Loucy (cell line): ENCODE results near the gene CATSPERD.

Source experiments
- H2AFZ ChIP-seq: fragments of 200-600 bp; sonication (generic); 2 replicates; pipeline ENCODE4 v1.6.0; 2016; ENCODE audit warnings: antibody characterized with exemption, mild to moderate bottlenecking, low read length, moderate library complexity
- H3F3A ChIP-seq: fragments of 200-600 bp; 2 replicates; pipeline ENCODE4 v1.6.0; 2016; ENCODE audit warnings: antibody characterized with exemption, low read depth, mild to moderate bottlenecking
- H3K27me3 ChIP-seq: fragments of 200-600 bp; sonication (generic); 2 replicates; pipeline ENCODE4 v1.6.1; 2014; ENCODE audit warnings: low read length, mild to moderate bottlenecking; ENCODE audit not compliant: insufficient read depth, poor library complexity, severe bottlenecking
- H3K36me3 ChIP-seq: fragments of 200-600 bp; sonication (generic); 2 replicates; pipeline ENCODE4 v1.6.1; 2016; ENCODE audit warnings: low read length; ENCODE audit not compliant: insufficient read depth
- H3K4me1 ChIP-seq: fragments of 200-600 bp; sonication (generic); 2 replicates; pipeline ENCODE4 v1.5.1; 2014; ENCODE audit warnings: low read length, mild to moderate bottlenecking; ENCODE audit not compliant: insufficient read depth, poor library complexity, severe bottlenecking
- H3K4me2 ChIP-seq: fragments of 200-600 bp; sonication (generic); 2 replicates; pipeline ENCODE4 v1.6.0; 2014; ENCODE audit warnings: antibody characterized with exemption, low read length, low read depth, mild to moderate bottlenecking; ENCODE audit not compliant: poor library complexity, severe bottlenecking
- H3K4me3 ChIP-seq: fragments of 200-600 bp; sonication (generic); 2 replicates; pipeline ENCODE4 v1.5.1; 2014; ENCODE audit warnings: low read length, mild to moderate bottlenecking, mixed read lengths; ENCODE audit not compliant: poor library complexity, severe bottlenecking
- H3K79me2 ChIP-seq: fragments of 200-600 bp; sonication (generic); 2 replicates; pipeline ENCODE4 v1.6.1; 2014; ENCODE audit warnings: low read length; ENCODE audit not compliant: insufficient read depth
- H3K9ac ChIP-seq: fragments of 200-600 bp; sonication (generic); 2 replicates; pipeline ENCODE4 v1.6.0; 2014; ENCODE audit warnings: mild to moderate bottlenecking, low read depth, low read length, moderate library complexity; ENCODE audit not compliant: poor library complexity, severe bottlenecking
- H3K9me2 ChIP-seq: fragments of 200-600 bp; sonication (generic); replicated peaks from 2 replicates; pipeline ENCODE4 v1.6.1; 2016; ENCODE audit warnings: low read depth, low read length, mixed read lengths
- H3K9me3 ChIP-seq: fragments of 200-600 bp; sonication (generic); 2 replicates; pipeline ENCODE4 v1.6.1; 2014; ENCODE audit warnings: mild to moderate bottlenecking, antibody characterized with exemption, low read length, low read depth; ENCODE audit not compliant: insufficient read depth
- H4K20me1 ChIP-seq: fragments of 200-600 bp; sonication (generic); 2 replicates; pipeline ENCODE4 v1.6.0; 2014; ENCODE audit warnings: antibody characterized with exemption, low read length, mild to moderate bottlenecking; ENCODE audit not compliant: insufficient read depth, poor library complexity, severe bottlenecking
- CTCF ChIP-seq: fragments of 200-600 bp; sonication (generic); conservative IDR thresholded peaks from 2 replicates; pipeline ENCODE4 v1.5.1; 2014; ENCODE audit warnings: mild to moderate bottlenecking, antibody characterized with exemption, low read length
- EZH2phosphoT487 ChIP-seq: fragments of 200-600 bp; IDR thresholded peaks from 2 replicates; pipeline ENCODE4 v1.6.1; 2018; ENCODE audit warnings: antibody characterized with exemption, mild to moderate bottlenecking, moderate library complexity, borderline replicate concordance

The CATSPERD gene

GRCh38 chr19:5806905-5807304 lies 86.5 kb downstream of the CATSPERD start:
- TF ChIP-seq EZH2phosphoT487 (no peak), CTCF (no peak)

GRCh38 chr19:5808120-5808816 lies 87.8 kb downstream of the CATSPERD start:
- Histone ChIP-seq H3F3A (no peaks in the 10 kb centered on the region), H3K9ac (no peak overlapping the region), H3K9me3 (no peaks in the 10 kb centered on the region), H3K4me1 (peaks cover 5% of the 10 kb centered on the region), H3K4me2 (no peak overlapping the region), H3K36me3 (no peaks in the 10 kb centered on the region), H3K4me3 (no peak overlapping the region), H3K9me2 (no peaks in the 10 kb centered on the region), H2AFZ (no peak overlapping the region), H3K27me3 (no peaks in the 10 kb centered on the region), H3K79me2 (no peaks in the 10 kb centered on the region), H4K20me1 (no peaks in the 10 kb centered on the region)
- no peak for TF ChIP-seq EZH2phosphoT487
- no peak for TF ChIP-seq CTCF

More at GRCh38 chr19:5806905-5807304, 86.5 kb downstream of the CATSPERD start:
- Histone ChIP-seq H3K9me2 (no peaks in the 10 kb centered on the region), H3K4me2 (no peak overlapping the region), H3F3A (no peaks in the 10 kb centered on the region), H3K4me3 (no peak overlapping the region), H3K4me1 (peaks cover 5% of the 10 kb centered on the region), H4K20me1 (no peaks in the 10 kb centered on the region), H3K27me3 (no peaks in the 10 kb centered on the region), H3K9me3 (no peaks in the 10 kb centered on the region), H3K79me2 (no peaks in the 10 kb centered on the region), H2AFZ (no peak overlapping the region), H3K9ac (no peak overlapping the region), H3K36me3 (no peaks in the 10 kb centered on the region)

GRCh38 chr19:5809053-5809452 lies 88.6 kb downstream of the CATSPERD start:
- Histone ChIP-seq H3K9me2 (no peaks in the 10 kb centered on the region), H3K79me2 (no peaks in the 10 kb centered on the region), H3K9me3 (no peaks in the 10 kb centered on the region), H4K20me1 (no peaks in the 10 kb centered on the region), H3K4me1 (no peaks in the 10 kb centered on the region), H3F3A (no peaks in the 10 kb centered on the region), H3K36me3 (no peaks in the 10 kb centered on the region), H3K4me3 (no peak overlapping the region), H2AFZ (no peak overlapping the region), H3K9ac (no peak overlapping the region), H3K4me2 (no peak overlapping the region), H3K27me3 (no peaks in the 10 kb centered on the region)
- TF ChIP-seq CTCF (no peak), EZH2phosphoT487 (no peak)
